Activated CD4-positive, CD25-positive, alpha-beta regulatory T cell treated with anti-CD3 and anti-CD28 coated beads, Interleukin-2, amount 50 U/mL, for 16 hours (primary cell): ENCODE measurements around the gene PCDHA12.
"Not testable (repeated sequence)": the region's sequence is repeated elsewhere in the genome, so short reads cannot be mapped to it uniquely, and the experiment has no call there.

Experiments
- DNase-seq: peaks from one replicate; pipeline ENCODE4 v3.0.0-alpha.2; 2020; ENCODE audit warnings: low read depth, low spot score

Gene PCDHA12

DNA sequence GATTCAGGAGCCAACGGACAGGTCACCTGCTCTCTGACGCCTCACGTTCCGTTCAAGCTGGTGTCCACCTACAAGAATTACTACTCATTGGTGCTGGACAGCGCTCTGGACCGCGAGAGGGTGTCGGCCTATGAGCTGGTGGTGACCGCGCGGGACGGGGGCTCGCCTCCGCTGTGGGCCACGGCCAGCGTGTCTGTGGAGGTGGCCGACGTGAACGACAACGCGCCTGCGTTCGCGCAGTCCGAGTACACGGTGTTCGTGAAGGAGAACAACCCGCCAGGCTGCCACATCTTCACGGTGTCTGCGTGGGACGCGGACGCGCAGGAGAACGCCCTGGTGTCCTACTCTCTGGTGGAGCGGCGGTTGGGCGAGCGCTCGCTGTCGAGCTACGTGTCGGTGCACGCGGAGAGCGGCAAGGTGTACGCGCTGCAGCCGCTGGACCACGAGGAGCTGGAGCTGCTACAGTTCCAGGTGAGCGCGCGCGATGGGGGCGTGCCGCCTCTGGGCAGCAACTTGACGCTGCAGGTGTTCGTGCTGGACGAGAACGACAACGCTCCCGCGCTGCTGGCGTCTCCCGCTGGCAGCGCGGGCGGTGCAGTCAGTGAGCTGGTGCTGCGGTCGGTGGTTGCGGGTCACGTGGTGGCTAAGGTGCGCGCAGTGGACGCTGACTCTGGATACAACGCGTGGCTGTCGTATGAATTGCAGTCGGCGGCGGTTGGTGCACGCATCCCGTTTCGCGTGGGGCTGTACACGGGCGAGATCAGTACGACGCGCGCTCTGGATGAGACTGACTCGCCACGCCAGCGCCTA lies 17.7 kb upstream of the PCDHA12 start:
- DNase-seq, result no peak

DNA sequence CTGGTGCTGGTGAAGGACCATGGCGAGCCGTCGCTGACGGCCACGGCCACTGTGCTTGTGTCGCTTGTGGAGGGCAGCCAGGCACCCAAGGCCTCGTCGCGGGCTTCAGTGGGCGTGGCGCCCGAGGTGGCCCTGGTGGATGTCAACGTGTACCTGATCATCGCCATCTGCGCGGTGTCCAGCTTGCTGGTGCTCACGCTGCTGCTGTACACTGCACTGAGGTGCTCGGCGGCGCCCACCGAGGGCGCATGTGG lies 17.2 kb upstream of the PCDHA12 start:
- no peak for DNase-seq

DNA sequence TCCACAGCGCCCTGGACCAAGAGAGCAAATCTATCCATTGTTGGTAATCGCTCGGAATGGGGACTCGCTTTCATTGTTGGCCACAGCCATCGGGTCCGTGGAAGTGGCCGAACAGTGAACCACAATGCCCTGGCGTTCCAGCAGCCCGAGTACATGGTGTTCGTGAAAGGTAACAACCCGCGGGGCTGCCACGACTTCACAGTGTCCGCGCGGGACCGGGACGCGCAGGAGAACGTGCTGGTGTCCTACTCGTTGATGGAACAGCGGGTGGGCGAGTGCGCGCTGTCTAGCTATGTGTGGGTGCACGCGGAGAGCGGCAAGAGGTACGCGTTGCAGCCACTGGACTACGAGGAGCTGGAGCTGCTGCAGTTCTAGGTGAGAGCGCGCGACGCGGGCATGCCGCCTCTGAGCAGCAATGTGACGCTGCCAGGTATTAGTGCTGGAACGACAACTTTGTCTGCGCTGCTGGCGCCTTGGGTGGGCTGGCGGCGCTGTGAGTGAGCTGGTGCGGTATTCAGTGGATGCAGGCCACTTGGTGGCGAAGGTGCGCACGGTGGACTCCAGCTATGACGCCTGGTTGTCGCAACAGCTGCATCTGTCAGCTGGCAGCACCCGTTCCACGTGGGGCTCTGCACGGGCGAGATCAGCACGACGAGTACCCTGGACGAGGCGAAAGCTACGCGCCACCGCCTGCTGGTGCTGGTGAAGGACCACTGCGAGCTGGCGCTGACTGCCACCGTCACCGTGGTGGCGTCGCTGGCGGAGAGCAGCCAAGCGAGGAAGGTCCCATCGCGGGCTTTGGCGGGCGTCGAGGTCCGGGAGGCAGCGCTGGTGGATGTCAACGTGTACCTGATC lies 12.4 kb upstream of the PCDHA12 start:
- no peak for DNase-seq

DNA sequence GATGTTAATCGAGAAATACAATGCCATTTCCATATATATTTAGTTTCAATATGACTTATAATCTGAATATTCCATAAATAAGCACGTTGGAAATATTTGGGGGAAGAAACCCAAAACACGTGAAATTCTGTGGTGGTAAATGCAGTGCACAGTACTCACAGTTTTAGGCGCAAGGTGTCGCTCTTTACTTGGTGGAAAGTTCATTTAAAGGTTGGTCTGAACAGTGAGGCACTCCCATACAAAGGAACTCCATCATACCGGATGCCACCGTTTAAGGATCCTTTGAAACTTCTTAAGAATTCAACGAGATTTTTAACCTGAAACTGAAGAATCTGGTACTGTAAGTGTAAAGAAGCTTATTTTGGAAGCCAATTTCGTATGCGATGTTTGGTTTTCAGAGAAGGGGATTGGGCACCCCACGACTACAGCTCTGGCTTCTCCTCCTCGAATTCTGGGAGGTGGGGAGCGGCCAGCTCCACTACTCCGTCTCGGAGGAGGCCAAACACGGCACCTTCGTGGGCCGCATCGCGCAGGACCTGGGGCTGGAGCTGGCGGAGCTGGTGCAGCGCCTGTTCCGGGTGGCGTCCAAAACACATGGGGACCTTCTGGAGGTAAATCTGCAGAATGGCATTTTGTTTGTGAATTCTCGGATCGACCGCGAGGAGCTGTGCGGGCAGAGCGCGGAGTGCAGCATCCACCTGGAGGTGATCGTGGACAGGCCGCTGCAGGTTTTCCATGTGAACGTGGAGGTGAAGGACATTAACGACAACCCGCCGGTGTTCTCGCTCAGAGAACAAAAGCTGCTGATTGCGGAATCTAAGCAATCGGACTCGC lies 6.2 kb upstream of the PCDHA12 start, which contains the start of gene PCDHA11:
Gene PCDHA11 (plus strand): TSS at position 237 of the 834 bp plus-strand sequence. CDS start 147 bp downstream, at position 384.
- DNase-seq, result no peak

DNA sequence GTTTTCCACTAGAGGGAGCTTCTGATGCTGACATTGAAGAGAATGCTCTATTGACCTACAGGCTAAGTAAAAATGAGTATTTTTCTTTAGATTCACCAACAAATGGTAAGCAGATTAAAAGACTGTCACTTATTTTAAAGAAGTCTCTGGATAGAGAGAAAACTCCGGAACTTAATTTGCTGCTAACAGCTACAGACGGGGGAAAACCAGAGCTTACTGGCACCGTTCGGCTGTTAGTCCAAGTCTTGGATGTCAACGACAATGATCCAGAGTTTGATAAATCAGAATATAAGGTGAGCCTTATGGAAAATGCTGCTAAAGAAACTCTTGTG lies 5.6 kb upstream of the PCDHA12 start:
- DNase-seq, result no peak

DNA sequence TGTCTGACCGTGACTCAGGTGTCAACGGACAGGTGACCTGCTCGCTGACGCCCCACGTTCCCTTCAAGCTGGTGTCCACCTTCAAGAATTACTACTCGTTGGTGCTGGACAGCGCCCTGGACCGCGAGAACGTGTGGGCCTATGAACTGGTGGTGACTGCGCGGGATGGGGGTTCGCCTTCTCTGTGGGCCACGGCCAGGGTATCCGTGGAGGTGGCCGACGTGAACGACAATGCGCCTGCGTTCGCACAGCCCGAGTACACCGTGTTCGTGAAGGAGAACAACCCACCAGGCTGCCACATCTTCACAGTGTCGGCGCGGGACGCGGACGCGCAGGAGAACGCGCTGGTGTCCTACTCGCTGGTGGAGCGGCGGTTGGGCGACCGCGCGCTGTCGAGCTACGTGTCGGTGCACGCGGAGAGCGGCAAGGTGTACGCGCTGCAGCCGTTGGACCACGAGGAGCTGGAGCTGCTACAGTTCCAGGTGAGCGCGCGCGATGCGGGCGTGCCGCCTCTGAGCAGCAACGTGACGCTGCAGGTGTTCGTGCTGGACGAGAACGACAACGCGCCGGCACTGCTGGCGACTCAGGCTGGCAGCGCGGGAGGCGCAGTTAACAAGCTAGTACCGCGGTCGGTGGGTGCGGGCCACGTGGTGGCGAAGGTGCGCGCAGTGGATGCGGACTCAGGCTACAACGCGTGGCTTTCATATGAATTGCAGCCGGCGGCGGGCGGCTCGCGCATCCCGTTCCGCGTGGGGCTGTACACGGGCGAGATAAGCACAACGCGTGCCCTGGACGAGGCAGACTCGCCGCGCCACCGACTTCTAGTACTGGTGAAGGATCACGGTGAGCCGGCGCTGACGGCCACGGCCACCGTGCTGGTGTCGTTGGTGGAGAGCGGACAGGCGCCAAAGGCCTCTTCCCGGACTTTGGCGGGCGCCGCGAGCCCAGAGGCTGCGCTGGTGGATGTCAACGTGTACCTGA lies 4.6 kb upstream of the PCDHA12 start:
- DNase-seq, result no peak

DNA sequence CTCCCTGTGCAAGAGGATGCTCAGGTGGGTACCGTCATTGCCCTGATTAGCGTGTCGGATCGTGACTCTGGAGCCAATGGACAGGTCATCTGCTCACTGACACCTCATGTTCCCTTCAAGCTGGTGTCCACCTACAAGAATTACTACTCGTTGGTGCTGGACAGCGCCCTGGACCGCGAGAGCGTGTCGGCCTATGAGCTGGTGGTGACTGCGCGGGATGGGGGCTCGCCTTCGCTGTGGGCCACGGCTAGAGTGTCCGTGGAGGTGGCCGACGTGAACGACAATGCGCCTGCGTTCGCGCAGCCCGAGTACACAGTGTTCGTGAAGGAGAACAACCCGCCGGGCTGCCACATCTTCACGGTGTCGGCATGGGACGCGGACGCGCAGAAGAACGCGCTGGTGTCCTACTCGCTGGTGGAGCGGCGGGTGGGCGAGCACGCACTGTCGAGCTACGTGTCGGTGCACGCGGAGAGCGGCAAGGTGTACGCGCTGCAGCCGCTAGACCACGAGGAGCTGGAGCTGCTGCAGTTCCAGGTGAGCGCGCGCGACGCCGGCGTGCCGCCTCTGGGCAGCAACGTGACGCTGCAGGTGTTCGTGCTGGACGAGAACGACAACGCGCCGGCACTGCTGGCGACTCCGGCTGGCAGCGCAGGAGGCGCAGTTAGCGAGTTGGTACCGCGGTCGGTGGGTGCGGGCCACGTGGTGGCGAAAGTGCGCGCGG lies 1.6 kb downstream of the PCDHA12 start:
- not testable (repeated sequence) for DNase-seq

DNA sequence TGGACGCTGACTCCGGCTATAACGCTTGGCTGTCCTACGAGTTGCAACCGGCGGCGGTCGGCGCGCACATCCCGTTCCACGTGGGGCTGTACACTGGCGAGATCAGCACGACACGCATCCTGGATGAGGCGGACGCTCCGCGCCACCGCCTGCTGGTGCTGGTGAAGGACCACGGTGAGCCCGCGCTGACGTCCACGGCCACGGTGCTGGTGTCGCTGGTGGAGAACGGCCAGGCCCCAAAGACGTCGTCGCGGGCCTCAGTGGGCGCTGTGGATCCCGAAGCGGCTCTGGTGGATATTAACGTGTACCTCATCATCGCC lies 2.1 kb downstream of the PCDHA12 start:
- DNase-seq, result no peak

DNA sequence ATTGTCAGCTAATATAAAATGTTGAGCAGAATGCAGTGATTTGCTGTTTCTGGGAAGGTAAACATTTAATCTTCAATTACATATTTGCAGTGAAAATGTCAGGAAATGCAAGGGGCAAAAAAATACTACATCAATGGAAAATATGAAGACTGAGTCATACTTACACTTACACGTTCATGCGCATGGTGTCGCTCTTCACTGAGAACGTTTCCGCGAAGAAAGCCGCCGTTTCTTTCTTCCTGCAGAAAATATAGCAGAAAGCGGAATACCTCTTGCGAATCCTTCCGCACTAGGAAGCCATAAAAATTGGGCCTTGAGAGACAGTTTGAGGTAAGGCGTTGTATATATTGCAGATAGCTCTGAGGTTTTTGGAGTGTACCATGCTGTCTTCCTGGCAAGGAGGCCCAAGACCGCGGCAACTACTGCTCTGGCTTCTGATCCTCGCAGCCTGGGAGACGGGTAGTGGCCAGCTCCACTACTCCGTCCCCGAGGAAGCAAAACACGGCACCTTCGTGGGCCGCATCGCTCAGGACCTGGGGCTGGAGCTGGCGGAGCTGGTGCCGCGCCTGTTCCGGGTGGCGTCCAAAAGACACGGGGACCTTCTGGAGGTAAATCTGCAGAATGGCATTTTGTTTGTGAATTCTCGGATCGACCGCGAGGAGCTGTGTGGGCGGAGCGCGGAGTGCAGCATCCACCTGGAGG lies 6.9 kb downstream of the PCDHA12 start, which contains the start of gene PCDHA13:
Gene PCDHA13 (plus strand): TSS at position 236 of the 702 bp plus-strand sequence. CDS start 145 bp downstream, at position 381.
- DNase-seq, result no peak

DNA sequence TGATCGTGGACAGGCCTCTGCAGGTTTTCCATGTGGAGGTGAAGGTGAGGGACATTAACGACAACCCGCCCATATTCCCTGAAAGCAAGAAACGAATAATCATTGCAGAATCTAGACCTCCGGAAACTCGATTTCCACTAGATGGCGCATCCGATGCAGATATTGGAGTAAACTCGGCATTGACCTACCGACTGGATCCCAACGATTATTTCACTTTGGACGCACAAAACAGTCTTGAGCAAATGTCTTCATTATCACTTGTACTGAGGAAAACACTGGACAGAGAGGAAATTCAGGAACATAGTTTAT lies 7.4 kb downstream of the PCDHA12 start:
- no peak for DNase-seq

DNA sequence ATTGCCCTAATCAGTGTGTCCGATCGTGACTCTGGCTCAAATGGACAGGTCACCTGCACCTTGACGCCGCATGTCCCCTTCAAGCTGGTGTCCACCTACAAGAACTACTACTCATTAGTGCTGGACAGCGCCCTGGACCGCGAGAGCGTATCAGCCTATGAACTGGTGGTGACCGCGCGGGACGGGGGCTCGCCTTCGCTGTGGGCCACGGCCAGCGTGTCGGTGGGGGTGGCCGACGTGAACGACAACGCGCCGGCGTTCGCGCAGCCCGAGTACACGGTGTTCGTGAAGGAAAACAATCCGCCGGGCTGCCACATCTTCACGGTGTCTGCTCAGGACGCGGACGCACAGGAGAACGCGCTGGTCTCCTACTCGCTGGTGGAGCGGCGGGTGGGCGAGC lies 8.3 kb downstream of the PCDHA12 start:
- DNase-seq, result no peak

DNA sequence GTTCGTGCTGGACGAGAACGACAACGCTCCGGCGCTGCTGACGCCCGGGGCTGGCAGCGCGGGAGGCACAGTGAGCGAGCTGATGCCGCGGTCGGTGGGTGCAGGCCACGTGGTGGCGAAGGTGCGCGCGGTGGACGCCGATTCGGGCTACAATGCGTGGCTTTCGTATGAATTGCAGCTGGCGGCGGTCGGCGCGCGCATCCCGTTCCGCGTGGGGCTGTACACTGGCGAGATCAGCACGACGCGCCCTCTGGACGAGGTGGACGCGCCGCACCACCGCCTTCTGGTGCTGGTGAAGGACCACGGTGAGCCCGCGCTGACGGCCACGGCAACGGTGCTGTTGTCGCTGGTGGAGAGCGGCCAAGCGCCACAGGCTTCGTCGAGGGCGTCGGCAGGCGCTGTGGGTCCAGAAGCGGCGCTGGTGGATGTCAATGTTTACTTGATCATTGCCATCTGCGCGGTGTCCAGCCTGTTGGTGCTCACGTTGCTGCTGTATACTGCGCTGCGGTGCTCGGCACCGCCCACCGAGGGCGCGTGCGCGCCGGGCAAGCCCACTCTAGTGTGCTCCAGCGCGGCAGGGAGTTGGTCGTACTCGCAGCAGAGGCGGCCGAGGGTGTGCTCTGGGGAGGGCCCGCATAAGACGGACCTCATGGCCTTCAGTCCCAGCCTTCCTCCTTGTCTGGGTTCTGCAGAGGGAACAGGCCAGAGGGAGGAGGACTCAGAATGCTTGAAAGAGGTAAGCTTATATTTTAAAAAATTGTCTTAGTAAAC lies 9.0 kb downstream of the PCDHA12 start:
- DNase-seq, result no peak

DNA sequence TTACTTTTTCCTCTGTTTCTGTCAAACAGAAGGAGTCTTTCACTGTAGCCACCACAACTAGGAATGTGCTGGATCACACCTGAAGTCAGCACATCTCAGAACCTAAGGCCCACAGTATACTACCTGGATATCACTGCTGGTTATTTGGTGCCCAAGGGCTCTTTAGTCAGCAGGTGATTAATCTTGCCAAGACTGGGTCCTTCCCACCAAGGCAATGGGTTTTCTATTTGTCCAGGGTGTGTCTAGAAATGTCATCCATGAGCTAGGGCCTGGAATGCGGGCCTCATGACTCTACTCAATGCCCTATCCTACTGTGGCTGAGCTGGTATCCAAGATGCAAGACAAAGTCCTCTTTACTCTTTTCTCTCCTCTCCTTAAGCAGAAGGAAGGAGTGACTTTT lies 41.2 kb downstream of the PCDHA12 start:
- no peak for DNase-seq

DNA sequence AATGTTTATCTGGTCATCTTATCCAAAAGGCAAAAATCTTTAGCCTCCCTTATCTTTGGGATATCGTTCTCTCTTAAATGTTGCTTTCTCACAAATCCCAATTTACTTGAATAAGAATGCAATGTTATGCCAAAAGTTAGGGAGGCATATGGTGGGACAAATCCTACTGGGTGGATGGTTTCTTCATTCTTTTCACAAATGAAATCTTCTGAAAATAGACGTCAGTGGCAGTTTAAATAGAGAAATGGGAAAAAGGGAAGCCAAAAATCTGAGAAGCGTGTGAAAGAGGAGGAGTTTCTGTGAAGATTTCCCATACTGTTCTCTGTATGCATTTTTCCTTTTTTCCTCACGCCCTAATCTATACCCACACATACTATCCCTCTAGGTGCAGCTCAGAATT lies 48.5 kb downstream of the PCDHA12 start:
- DNase-seq, result no peak

DNA sequence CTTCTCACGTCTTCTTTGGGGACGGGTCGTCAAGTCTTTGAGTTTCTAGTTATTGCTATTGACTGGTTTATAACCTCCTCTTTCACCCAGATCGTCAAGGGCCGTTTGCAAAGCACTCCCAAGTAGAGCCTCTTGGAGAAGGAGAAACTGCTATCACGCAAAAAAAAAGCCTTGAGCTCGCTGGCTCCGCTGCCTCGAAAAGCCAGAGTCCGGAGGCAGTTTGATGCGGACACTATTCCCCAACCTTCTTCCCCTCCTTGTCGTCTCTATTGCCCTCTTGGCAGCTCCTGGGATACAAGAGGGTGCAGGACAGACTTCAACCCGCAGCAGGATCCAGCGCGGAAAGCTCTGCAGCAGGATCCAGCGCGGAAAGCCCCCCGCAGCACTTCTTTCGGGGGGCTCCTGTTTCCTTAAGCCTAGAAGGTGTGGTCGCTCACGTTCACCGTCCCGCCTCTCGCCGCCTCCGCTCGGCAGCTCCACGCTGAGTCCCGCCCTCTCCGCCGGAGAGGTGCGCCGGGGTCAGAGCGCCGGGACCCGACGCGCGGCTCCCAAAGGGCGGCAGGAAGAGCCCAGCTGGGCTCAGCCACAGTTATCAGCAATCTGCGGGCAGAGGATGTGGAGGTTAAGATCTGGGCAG lies 50.8 kb downstream of the PCDHA12 start, which contains the start of gene PCDHAC1:
Gene PCDHAC1 (plus strand): TSS at position 494 of the 637 bp plus-strand sequence. CDS start 594 bp downstream, outside the sequence.
- no peak for DNase-seq

DNA sequence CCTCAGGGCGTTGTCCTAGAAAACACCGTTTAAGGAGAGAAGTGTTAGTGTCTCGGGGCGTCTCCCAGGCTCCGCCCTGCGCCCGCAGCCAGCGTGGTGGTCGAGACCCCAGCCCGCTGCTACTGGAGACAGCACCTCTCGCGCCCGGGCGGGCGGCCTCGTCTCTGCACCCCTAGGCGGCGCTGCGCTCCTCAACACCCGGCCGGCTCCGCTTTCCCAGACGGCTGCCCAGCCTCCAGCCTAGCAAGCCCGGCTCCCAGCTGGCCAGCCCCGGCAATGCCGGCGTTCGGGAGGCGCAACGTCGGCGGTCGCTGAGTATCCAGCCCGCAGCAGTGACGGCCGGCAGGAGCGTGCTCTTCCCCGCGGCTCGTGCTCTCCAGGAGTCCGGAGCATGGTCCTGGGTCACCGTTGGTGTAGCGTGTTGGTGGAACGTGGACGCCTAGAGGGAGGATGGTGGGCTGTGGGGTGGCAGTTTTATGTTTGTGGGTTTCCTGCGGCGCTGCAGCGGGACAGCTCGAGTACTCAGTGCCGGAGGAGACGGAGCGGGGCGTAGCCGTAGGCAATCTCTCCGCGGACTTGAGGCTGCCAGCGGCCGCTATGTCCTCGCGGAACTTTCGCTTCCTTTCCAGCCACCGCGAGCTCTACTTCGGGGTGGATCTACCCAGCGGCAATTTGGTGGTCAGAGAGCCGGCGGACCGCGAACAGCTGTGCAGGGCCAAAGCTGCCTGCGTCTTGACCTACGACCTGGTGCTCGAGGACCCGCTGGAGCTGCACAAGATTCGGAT lies 51.5 kb downstream of the PCDHA12 start:
- DNase-seq, result no peak

DNA sequence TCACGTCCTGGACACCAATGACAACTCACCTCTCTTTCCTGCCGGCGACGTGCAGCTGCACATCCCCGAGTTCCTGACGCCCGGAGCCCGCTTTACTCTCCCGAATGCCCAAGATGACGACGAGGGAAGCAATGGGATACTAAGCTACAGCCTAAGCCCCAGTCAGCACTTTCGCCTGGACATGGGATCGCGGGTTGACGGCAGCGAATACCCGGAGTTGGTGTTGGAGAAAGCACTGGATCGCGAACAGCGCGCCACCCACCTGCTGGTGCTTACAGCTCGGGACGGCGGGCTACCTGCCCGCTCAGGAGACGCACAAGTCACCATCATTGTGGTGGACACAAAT lies 52.1 kb downstream of the PCDHA12 start:
- DNase-seq, result no peak
